HG03575 (cell line): Measurements from ENCODE around the gene HSF5.
"Not testable (repeated sequence)": the region's sequence is repeated elsewhere in the genome, so short reads cannot be mapped to it uniquely, and the experiment has no call there.

Experiments
- ATAC-seq: cut with Tn5 transposase; IDR thresholded peaks from one replicate; pipeline ENCODE4 v1.9.1; 2021; ENCODE audit not compliant: unreplicated experiment, insufficient number of reproducible peaks, low FRiP score; ENCODE audit errors: extremely low read depth

The HSF5 gene

DNA sequence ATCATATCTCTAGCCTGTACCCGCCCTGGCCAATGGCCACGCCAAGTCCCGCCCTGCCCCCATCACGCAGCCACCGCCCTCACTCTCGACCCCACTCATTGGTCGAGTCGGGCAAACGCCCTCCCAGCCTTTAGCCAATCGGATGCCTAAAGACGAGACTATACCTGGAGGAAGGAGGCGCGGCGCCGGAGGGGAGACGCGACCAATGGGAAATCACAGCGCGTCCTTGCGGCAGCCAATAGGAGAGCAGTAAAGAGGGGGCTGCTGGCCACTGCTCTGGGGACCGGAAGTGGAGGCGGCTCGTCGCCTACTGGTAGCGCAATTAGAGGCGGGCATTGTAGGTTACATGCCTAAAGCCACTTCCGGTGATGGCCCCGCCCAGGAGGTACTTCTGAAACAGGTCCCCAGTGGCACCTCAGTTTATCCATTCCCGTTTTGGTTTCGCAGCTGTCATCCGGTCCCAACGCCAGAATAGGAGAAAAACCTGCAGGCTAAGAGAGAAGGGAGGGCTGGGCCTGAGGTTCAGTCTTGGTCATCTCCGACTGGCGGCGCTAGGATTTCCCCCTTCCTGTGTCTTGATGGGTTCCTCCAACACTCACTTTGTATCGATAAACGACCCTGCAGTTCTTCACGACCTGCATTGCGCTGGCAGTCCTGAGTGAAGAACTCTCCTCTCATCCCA is 29.9 kb upstream of the HSF5 start:
- peak; percentile 65 for ATAC-seq

DNA sequence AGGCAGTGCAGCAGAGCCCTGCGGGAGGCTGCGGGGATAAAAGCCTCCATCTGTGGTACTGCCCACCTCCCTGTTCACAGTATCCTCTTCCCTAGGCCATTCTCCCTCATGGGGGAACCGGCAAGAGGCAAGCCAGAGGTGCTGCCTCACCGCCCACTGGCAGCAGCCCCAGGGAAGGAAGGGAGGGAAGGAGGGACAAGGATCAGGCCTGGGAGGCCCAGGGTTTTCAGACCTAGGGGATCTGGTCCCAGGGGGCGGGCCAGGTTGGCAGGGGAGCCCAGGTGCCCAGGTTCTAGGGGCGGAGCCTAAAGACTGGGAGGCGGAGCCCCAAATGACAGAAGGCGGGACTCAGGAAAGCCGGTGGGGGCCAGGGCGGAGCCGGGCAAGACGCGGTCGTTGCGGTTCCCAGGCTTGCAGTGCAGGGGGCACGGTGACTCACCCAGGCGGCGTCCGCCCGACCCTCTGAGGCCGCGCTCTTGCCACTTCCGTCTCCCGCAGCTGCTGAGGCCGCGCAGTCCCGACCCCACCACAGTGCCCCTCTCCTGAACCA is 29.2 kb upstream of the HSF5 start:
- no peak for ATAC-seq

GRCh38 chr17:58516644-58517377 is 28.6 kb upstream of the HSF5 start:
- ATAC-seq: no peak

DNA sequence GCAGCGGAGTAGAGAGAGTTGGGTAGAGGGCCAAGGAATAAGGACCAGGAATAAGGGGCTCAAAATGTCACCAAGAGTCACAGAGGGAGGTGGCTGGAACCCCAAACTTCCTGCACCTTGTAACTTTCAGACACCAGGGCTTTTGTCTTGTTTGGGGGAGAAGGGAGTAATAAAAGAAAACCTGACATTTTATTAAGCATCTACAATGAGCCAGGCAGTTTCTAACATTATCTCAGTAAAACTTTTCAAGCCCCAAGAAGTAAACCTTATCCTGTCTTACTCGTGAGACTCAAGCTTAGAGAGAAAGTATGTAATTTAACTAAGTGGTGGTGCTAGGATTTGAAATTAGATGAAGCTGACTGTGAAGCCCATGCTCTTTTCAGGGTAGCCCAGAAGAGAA is 27.1 kb upstream of the HSF5 start:
- ATAC-seq: no peak

- no peak for ATAC-seq
Measured at GRCh38 chr17:58514770-58515157, 26.6 kb upstream of the HSF5 start.

GRCh38 chr17:58513965-58514769 is 26.0 kb upstream of the HSF5 start, which contains the start of gene MTMR4:
Gene MTMR4, minus strand, starts transcription at chr17:58514638. Its CDS starts 231 bp downstream, at chr17:58514407.
- ATAC-seq: no peak

- ATAC-seq: no peak
Measured at GRCh38 chr17:58513267-58513964, 25.2 kb upstream of the HSF5 start.

GRCh38 chr17:58510075-58510474 is 21.9 kb upstream of the HSF5 start:
- no peak for ATAC-seq

DNA sequence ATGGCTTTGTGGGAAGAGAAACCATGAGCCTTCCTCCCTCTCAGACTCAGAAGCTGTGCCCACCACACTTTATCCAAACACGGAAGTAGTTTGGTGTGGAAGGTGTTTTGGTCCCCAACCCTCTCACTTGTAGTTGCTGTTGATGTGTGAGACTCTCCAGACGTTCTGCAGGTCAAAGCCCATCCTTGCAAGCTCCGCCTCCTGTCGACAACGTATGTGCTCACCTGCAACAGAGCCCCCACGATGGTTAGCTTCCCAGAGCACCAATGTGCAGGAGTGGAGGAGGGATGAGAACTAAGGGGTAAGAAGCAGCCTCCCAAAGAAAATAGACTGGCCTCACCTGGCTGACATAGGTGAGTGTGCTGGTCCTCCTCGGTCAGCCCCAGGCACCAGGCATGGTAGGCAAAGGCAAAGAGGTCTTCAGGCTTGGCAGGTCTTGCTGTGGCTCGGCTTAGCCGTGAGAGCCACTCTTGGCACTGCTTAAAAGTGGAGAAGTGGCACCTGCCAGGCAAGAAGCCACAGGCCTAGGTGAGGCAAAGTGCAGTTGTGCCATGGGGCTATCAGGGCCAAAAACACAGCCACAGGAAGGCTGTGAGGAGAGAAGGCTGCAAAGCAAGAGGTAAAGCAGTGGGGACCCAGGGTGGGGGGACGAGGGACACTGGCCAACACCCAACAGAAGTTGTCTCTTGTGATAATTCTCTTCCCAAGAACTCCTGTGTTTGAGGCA is 20.3 kb upstream of the HSF5 start:
- ATAC-seq: no peak

GRCh38 chr17:58507123-58507634 is 19.0 kb upstream of the HSF5 start:
- ATAC-seq: no peak

DNA sequence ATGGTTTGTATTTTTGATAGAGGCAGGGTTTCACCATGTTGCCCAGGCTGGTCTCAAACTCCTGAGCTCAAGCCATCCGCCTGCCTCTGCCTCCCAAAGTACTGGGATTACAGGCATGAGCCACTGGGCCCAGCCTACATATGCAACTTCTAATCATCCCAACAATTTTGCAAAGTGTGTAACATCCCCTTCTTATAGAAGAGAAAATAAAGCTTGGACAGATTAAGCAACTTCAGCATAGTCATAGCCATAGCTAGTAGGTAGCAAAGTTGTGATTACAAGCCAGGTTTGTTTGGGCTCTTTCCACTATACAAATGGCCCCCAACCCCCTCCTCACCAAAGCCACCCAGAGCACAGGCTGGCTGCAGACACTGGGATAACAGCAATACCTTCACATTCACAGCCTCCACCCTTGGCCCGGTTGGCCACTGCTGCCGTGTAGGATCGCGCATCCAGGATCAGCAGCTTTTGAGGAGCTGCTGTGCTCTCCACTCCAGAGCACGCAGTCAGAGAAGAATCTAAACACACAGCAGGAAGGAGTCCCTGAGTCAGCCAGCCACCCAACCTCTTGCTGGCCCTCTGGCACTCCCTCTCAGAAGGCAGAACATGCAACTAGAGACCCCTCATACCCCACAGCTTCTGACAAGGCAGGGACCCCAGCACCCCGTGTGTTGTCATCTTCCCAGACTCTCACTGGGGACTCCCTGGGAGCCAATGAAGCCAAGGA is 18.3 kb upstream of the HSF5 start:
- ATAC-seq: no peak

- ATAC-seq: no peak
Measured at GRCh38 chr17:58504826-58505351, 16.7 kb upstream of the HSF5 start.

- ATAC-seq: no peak
Measured at GRCh38 chr17:58503866-58504265, 15.7 kb upstream of the HSF5 start.

DNA sequence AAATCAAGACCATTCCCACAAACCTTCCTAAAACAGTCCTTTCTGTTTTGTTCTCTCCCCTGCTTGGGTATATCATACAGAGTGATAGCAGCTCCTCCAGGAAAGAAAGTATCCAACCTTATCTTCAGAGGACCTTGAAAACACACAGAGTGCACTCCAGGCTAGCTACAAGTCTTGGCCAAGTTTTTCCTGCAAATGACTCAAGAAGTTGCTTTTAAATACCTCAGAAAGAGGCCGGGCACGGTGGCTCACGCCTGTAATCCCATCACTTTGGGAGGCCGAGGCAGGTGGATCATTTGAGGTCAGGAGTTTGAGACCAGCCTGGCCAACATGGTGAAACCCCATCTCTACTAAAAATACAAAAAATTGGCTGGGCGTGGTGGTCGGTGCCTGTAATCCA is 14.9 kb upstream of the HSF5 start:
- not testable (repeated sequence) for ATAC-seq

DNA sequence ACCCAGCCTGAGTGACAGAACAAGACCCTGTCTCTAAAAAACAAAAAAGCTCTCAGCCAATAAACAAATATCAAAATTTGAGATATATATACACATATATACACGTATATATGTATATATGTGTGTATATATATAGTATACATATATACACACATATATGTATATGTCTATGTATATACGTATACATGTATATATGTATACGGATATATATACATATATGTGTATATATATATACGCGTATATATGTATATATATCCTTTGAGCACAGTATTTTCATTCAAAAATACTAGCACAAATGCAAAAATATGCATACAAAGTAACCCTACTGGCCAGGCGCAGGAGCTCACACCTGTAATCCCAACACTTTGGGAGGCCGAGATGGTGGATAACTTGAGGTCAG is 13.2 kb upstream of the HSF5 start:
- no peak for ATAC-seq

- ATAC-seq: no peak
Measured at GRCh38 chr17:58498177-58498828, 10.1 kb upstream of the HSF5 start.

GRCh38 chr17:58493506-58493905 is 5.3 kb upstream of the HSF5 start:
- ATAC-seq: no peak
